ENCODE data around the gene PEX6.

PEX6 gene

DNA sequence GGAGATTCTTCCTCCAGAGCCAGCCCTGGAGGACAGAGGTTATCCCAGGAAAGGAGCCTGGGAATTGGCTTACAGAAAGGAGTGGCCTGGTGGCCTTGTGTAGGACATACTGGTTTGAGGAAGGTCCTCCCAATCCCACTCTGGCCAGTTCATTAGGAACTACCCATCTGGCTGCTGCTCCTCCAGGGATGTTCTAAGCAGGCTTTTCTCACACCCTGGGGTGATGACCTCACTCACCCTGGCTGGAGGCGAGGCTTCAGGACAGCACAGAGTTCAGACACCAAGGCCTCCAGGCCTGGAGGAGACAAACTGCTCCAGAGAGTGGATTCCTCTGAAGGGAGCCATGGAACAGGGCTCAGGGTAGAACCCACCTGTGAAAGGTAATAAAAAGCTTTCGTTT is 9.6 kb downstream of the PEX6 start:
- no peaks in the 10 kb centered on the region for H3K27me3 ChIP-seq (replicated peaks; ENCODE audit: insufficient read depth, low read length)
- no peak overlapping the region for H3K9ac ChIP-seq (ENCODE audit: low read length)
- no peaks in the 10 kb centered on the region for H3K36me3 ChIP-seq (replicated peaks; ENCODE audit: insufficient read depth, low read length)
- no peaks in the 10 kb centered on the region for H3K4me1 ChIP-seq (ENCODE audit: low read length)
- H2AFZ ChIP-seq (ENCODE audit: low read length), result no peak overlapping the region
- no peaks in the 10 kb centered on the region for H3K9me3 ChIP-seq (replicated peaks; ENCODE audit: insufficient read depth, low read length)
- TF ChIP-seq EZH2phosphoT487 (IDR thresholded peaks at IDR 0.05; ENCODE audit: low read length) (no peak), EZH2 (optimal IDR thresholded peaks at IDR 0.05; ENCODE audit: low read depth, low read length) (no peak)
- TF ChIP-seq, protein P1, sequence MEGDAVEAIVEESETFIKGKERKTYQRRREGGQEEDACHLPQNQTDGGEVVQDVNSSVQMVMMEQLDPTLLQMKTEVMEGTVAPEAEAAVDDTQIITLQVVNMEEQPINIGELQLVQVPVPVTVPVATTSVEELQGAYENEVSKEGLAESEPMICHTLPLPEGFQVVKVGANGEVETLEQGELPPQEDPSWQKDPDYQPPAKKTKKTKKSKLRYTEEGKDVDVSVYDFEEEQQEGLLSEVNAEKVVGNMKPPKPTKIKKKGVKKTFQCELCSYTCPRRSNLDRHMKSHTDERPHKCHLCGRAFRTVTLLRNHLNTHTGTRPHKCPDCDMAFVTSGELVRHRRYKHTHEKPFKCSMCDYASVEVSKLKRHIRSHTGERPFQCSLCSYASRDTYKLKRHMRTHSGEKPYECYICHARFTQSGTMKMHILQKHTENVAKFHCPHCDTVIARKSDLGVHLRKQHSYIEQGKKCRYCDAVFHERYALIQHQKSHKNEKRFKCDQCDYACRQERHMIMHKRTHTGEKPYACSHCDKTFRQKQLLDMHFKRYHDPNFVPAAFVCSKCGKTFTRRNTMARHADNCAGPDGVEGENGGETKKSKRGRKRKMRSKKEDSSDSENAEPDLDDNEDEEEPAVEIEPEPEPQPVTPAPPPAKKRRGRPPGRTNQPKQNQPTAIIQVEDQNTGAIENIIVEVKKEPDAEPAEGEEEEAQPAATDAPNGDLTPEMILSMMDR (IDR thresholded peaks at IDR 0.05; ENCODE audit: low read length), result no peak
- H3K4me2 ChIP-seq (ENCODE audit: low read depth, low read length), result no peak overlapping the region
- no peaks in the 10 kb centered on the region for H3K79me2 ChIP-seq (ENCODE audit: low read length)
- H3K4me3 ChIP-seq (ENCODE audit: low read length), result no peak overlapping the region
- no peaks in the 10 kb centered on the region for H3F3A ChIP-seq (ENCODE audit: insufficient read depth, low read length)
- H3K9me2 ChIP-seq (replicated peaks; ENCODE audit: insufficient read depth, low read length), result no peaks in the 10 kb centered on the region
- DNase-seq, result no peak
- H4K20me1 ChIP-seq (ENCODE audit: insufficient read depth, low read length), result no peaks in the 10 kb centered on the region
- H3K27ac ChIP-seq (ENCODE audit: low read length), result no peak overlapping the region

DNA sequence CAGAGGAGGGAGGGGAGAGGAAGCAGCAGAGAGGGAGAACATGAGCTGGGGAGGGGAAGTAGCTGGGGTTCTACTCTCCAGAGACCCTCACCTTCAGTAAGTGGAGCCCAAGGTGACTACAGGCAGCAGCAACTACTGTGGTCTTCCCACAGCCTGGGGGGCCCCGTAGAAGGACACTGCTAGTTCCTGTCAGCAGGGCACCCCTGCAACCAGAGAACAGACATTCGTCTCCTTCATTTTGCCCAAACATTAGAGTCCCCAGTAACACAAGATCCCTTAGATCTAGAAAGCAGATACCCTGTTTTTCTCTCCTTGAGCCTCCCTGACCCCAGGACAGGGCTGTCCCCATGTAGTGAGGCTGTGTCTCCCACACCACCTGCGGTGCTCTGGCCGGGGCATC is 10.2 kb downstream of the PEX6 start:
- Histone ChIP-seq H3K9me2 (replicated peaks; ENCODE audit: insufficient read depth, low read length) (no peaks in the 10 kb centered on the region), H3K27ac (ENCODE audit: low read length) (no peak overlapping the region), H3F3A (ENCODE audit: insufficient read depth, low read length) (no peaks in the 10 kb centered on the region), H3K4me3 (ENCODE audit: low read length) (no peak overlapping the region), H3K4me1 (ENCODE audit: low read length) (no peaks in the 10 kb centered on the region), H3K79me2 (ENCODE audit: low read length) (no peaks in the 10 kb centered on the region), H3K9me3 (replicated peaks; ENCODE audit: insufficient read depth, low read length) (no peaks in the 10 kb centered on the region), H4K20me1 (ENCODE audit: insufficient read depth, low read length) (no peaks in the 10 kb centered on the region), H2AFZ (ENCODE audit: low read length) (no peak overlapping the region), H3K4me2 (ENCODE audit: low read depth, low read length) (no peak overlapping the region), H3K9ac (ENCODE audit: low read length) (no peak overlapping the region), H3K36me3 (replicated peaks; ENCODE audit: insufficient read depth, low read length) (no peaks in the 10 kb centered on the region), H3K27me3 (replicated peaks; ENCODE audit: insufficient read depth, low read length) (no peaks in the 10 kb centered on the region)
- TF ChIP-seq, protein P1 (IDR thresholded peaks at IDR 0.05; ENCODE audit: low read length), result no peak
- TF ChIP-seq EZH2 (optimal IDR thresholded peaks at IDR 0.05; ENCODE audit: low read depth, low read length) (no peak), EZH2phosphoT487 (IDR thresholded peaks at IDR 0.05; ENCODE audit: low read length) (no peak)
- DNase-seq, result no peak

DNA sequence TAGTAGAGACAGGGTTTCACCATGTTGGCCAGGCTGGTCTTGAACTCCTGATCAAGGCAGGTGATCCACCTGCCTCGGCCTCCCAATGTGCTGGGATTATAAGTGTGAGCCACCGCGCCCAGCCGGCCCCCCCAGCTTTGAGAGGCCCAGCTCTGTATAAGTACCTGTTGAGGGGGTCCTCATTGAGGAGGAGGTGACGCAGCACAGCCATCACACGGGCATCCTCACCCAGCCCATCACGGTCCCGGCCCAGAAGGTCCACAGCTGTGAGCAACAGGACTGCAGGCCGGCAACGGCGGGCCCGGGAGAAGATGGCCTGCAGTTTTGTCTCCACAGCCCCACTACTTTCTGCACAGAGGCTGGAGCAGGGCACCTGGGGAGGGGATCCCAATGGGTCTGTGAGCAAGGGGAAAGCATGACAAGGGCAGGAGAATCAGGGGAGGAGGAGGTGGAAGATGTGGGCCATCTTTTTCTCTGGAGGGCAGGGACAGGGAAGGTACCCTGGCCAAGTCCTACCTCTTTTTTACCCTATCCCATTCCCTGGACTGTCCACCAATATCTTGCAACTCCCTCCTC is 10.8 kb downstream of the PEX6 start:
- no peak overlapping the region for H2AFZ ChIP-seq (ENCODE audit: low read length)
- H3K9me2 ChIP-seq (replicated peaks; ENCODE audit: insufficient read depth, low read length), result no peaks in the 10 kb centered on the region
- no peaks in the 10 kb centered on the region for H3K4me1 ChIP-seq (ENCODE audit: low read length)
- H3K4me3 ChIP-seq (ENCODE audit: low read length), result no peak overlapping the region
- no peaks in the 10 kb centered on the region for H3K9me3 ChIP-seq (replicated peaks; ENCODE audit: insufficient read depth, low read length)
- H3F3A ChIP-seq (ENCODE audit: insufficient read depth, low read length), result no peaks in the 10 kb centered on the region
- no peak overlapping the region for H3K27ac ChIP-seq (ENCODE audit: low read length)
- H3K36me3 ChIP-seq (replicated peaks; ENCODE audit: insufficient read depth, low read length), result no peaks in the 10 kb centered on the region
- H3K79me2 ChIP-seq (ENCODE audit: low read length), result no peaks in the 10 kb centered on the region
- no peak overlapping the region for H3K9ac ChIP-seq (ENCODE audit: low read length)
- H3K4me2 ChIP-seq (ENCODE audit: low read depth, low read length), result no peak overlapping the region
- no peaks in the 10 kb centered on the region for H3K27me3 ChIP-seq (replicated peaks; ENCODE audit: insufficient read depth, low read length)
- no peak for DNase-seq
- no peak for TF ChIP-seq EZH2phosphoT487 (IDR thresholded peaks at IDR 0.05; ENCODE audit: low read length)
- TF ChIP-seq EZH2 (optimal IDR thresholded peaks at IDR 0.05; ENCODE audit: low read depth, low read length), result no peak
- TF ChIP-seq, protein P1 (IDR thresholded peaks at IDR 0.05; ENCODE audit: low read length), result no peak
- no peaks in the 10 kb centered on the region for H4K20me1 ChIP-seq (ENCODE audit: insufficient read depth, low read length)

Data from MM.1S (cell line).